Uterus (tissue), 2 donors: Measurements from ENCODE around the gene PDE5A.

Experiments
- POLR2A ChIP-seq, 2 donors: fragments of 450-650 bp; IDR thresholded peaks; one replicate each; pipeline ENCODE4 v1.6.1; 2016; ENCODE audit warnings: antibody characterized with exemption in 2 of 2, mild to moderate bottlenecking in 1 of 2, moderate library complexity in 1 of 2
- TF ChIP-seq, protein P1 (sequence below), 4 experiments: fragments of 200-600 bp in 2 of 4; fragments of 450-650 bp in 2 of 4; sonication (generic) in 2 of 4; IDR thresholded peaks; one replicate each; pipeline ENCODE4 v1.5.1; 2016 to 2019; ENCODE audit warnings: antibody characterized with exemption in 4 of 4, mild to moderate bottlenecking in 2 of 4, moderate library complexity in 1 of 4

DNA sequence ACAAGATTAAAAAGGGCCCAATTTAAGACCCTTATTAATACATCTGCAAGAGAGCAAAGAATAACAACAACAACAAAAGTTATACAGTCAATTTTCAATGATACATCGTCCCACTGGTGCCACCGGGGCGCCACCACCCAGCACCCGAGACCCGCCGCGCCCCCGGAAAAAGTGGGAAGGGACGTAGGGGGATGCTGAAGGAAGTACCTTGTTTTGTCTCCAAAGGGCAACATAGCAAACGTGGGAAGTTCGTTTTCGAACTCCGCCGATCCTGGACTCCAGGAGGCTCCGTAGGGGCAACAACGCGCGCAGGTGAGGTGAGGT is 1.7 kb downstream of the PDE5A start:
- TF ChIP-seq, protein P1, sequence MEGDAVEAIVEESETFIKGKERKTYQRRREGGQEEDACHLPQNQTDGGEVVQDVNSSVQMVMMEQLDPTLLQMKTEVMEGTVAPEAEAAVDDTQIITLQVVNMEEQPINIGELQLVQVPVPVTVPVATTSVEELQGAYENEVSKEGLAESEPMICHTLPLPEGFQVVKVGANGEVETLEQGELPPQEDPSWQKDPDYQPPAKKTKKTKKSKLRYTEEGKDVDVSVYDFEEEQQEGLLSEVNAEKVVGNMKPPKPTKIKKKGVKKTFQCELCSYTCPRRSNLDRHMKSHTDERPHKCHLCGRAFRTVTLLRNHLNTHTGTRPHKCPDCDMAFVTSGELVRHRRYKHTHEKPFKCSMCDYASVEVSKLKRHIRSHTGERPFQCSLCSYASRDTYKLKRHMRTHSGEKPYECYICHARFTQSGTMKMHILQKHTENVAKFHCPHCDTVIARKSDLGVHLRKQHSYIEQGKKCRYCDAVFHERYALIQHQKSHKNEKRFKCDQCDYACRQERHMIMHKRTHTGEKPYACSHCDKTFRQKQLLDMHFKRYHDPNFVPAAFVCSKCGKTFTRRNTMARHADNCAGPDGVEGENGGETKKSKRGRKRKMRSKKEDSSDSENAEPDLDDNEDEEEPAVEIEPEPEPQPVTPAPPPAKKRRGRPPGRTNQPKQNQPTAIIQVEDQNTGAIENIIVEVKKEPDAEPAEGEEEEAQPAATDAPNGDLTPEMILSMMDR (IDR thresholded peaks at IDR 0.05) = no peak
- TF ChIP-seq POLR2A (IDR thresholded peaks at IDR 0.05) = no peak
